GM23248 (cell line): ENCODE results near the gene BLACAT1. TPM values are rescaled to one million over a fixed set of nuclear protein-coding genes. Genes with fewer than 3 reads are reported as not detected.

ENCODE experiments used
- DNase-seq: peaks from one replicate; pipeline ENCODE4 v3.0.0-alpha.2; 2015
- H2AFZ ChIP-seq: fragments of 200-600 bp; sonication (generic); 2 replicates; pipeline ENCODE4 v1.6.1; 2016; ENCODE audit warnings: antibody characterized with exemption
- H3F3A ChIP-seq: fragments of 200-600 bp; sonication (generic); 2 replicates; pipeline ENCODE4 v1.6.1; 2016; ENCODE audit warnings: mild to moderate bottlenecking, antibody characterized with exemption, mixed run types; ENCODE audit not compliant: insufficient read depth
- H3K27ac ChIP-seq: fragments of 200-600 bp; sonication (generic); 2 replicates; pipeline ENCODE4 v1.5.1; 2016; ENCODE audit warnings: mild to moderate bottlenecking
- H3K27me3 ChIP-seq: fragments of 200-600 bp; sonication (generic); replicated peaks from 2 replicates; pipeline ENCODE4 v1.6.1; 2016; ENCODE audit warnings: mild to moderate bottlenecking; ENCODE audit not compliant: insufficient read depth
- H3K36me3 ChIP-seq: fragments of 200-600 bp; sonication (generic); 2 replicates; pipeline ENCODE4 v1.6.1; 2016; ENCODE audit warnings: low read depth, mild to moderate bottlenecking
- H3K4me1 ChIP-seq: fragments of 200-600 bp; sonication (generic); 2 replicates; pipeline ENCODE4 v1.6.1; 2016; ENCODE audit warnings: mild to moderate bottlenecking; ENCODE audit not compliant: insufficient read depth
- H3K4me2 ChIP-seq: fragments of 200-600 bp; sonication (generic); one replicate; pipeline ENCODE4 v1.6.1; 2016; ENCODE audit warnings: mild to moderate bottlenecking; ENCODE audit not compliant: unreplicated experiment
- H3K4me3 ChIP-seq: fragments of 200-600 bp; sonication (generic); 2 replicates; pipeline ENCODE4 v1.5.1; 2016; ENCODE audit warnings: mild to moderate bottlenecking
- H3K79me2 ChIP-seq: fragments of 200-600 bp; sonication (generic); 2 replicates; pipeline ENCODE4 v1.6.1; 2016; ENCODE audit warnings: mild to moderate bottlenecking; ENCODE audit not compliant: insufficient read depth
- H3K9ac ChIP-seq: fragments of 200-600 bp; sonication (generic); 2 replicates; pipeline ENCODE4 v1.6.1; 2016; ENCODE audit warnings: mild to moderate bottlenecking
- H3K9me2 ChIP-seq: fragments of 200-600 bp; sonication (generic); 2 replicates; pipeline ENCODE4 v1.6.1; 2016; ENCODE audit warnings: mixed run types, mild to moderate bottlenecking, moderate library complexity; ENCODE audit not compliant: insufficient read depth
- H3K9me3 ChIP-seq: fragments of 200-600 bp; sonication (generic); one replicate; pipeline ENCODE4 v1.6.1; 2017; ENCODE audit warnings: low read depth
- H4K20me1 ChIP-seq: fragments of 200-600 bp; sonication (generic); 2 replicates; pipeline ENCODE4 v1.6.0; 2016; ENCODE audit not compliant: insufficient read depth
- EZH2 ChIP-seq: fragments of 200-600 bp; sonication (generic); IDR thresholded peaks from 2 replicates; pipeline ENCODE4 v1.6.1; 2018; ENCODE audit warnings: antibody characterized with exemption, mild to moderate bottlenecking; ENCODE audit not compliant: insufficient read depth, poor library complexity, severe bottlenecking
- EZH2phosphoT487 ChIP-seq: fragments of 200-600 bp; sonication (generic); IDR thresholded peaks from 2 replicates; pipeline ENCODE4 v1.6.1; 2018; ENCODE audit warnings: antibody characterized with exemption, moderate library complexity, mild to moderate bottlenecking, low read depth; ENCODE audit not compliant: insufficient read depth
- WGBS, 2 experiments: methylation state at CpG; one replicate each; pipeline ENCODE4 v1.1.6; 2015 to 2017; ENCODE audit warnings: low lambda C conversion rate in 2 of 2, low coverage in 1 of 2; ENCODE audit errors: missing lambda C conversion rate in 2 of 2; 5-methylcytosine and 5-hydroxymethylcytosine counted together
- in situ Hi-C: fragments of 300-500 bp; cut with MboI; formaldehyde crosslinking; loops from 2 replicates; pipeline ENCODE4 v1.15.0; 2020
- polyA plus RNA-seq: library from polyadenylated mRNA; unstranded; fragments of >200 nt; fragmentation: Nextera tagmentation; extraction: Ambion mirVana; gene quantifications from 2 replicates; pipeline ENCODE4 v1.2.1, GENCODE V29; 2016
- total RNA-seq: library from RNA; depleted of rRNA; stranded (reverse); fragments of >200 nt; shearing (Covaris generic); gene quantifications from 2 replicates; pipeline ENCODE4 v1.2.3, GENCODE V29; 2014

BLACAT1 gene
- total and polyA plus RNA-seq, 2 experiments from 2014 or later = not detected

GRCh38 chr1:205442051-205442725 is 13.7 kb downstream of the BLACAT1 start:
- Histone ChIP-seq H3K4me3 (no peak overlapping the region), H3K9ac (no peak overlapping the region), H2AFZ (no peak overlapping the region), H3K4me2 (no peak overlapping the region), H3K9me2 (no peaks in the 10 kb centered on the region), H3K79me2 (no peaks in the 10 kb centered on the region), H3K4me1 (no peaks in the 10 kb centered on the region), H3K9me3 (no peaks in the 10 kb centered on the region), H3K36me3 (no peaks in the 10 kb centered on the region), H3K27me3 (peaks cover 25% of the 10 kb centered on the region), H3K27ac (no peak overlapping the region), H4K20me1 (no peaks in the 10 kb centered on the region), H3F3A (no peaks in the 10 kb centered on the region)
- TF ChIP-seq EZH2phosphoT487 (no peak), EZH2 (no peak)
- DNase-seq = no peak
- 76 to 85% methylated on average over 11 to 12 of the region's 12 CpGs for WGBS, 2 experiments
- in situ Hi-C loops = no loop called here

GRCh38 chr1:205441716-205442050 is 14.2 kb downstream of the BLACAT1 start:
- H3K4me3 ChIP-seq = no peak overlapping the region
- H3K4me1 ChIP-seq = no peaks in the 10 kb centered on the region
- no peak overlapping the region for H3K4me2 ChIP-seq
- H3K9ac ChIP-seq = no peak overlapping the region
- peaks cover 30% of the 10 kb centered on the region for H3K27me3 ChIP-seq
- no peaks in the 10 kb centered on the region for H4K20me1 ChIP-seq
- 61 to 89% methylated on average over 3 of the region's 3 CpGs for WGBS, 2 experiments
- no peaks in the 10 kb centered on the region for H3K36me3 ChIP-seq
- in situ Hi-C loops = no loop called here
- no peaks in the 10 kb centered on the region for H3F3A ChIP-seq
- no peak overlapping the region for H2AFZ ChIP-seq
- H3K9me2 ChIP-seq = no peaks in the 10 kb centered on the region
- DNase-seq = no peak
- H3K27ac ChIP-seq = no peak overlapping the region
- H3K9me3 ChIP-seq = no peaks in the 10 kb centered on the region
- H3K79me2 ChIP-seq = no peaks in the 10 kb centered on the region
- TF ChIP-seq EZH2 = no peak
- no peak for TF ChIP-seq EZH2phosphoT487

DNA sequence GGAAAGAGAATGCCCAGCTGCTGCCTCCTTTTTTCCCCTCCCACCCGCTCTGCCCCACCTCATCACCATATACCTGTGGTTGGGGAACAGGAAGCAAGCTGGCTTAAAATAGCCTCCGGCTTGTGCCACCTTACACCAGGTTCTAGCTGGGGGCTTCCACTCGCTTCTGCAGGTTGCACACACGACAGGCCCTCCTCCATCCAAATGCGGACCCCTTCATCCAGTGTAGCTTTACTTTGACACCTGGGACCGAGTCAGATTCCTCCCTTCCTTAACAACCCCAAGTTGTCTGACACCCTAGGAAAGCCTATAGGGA is 14.6 kb downstream of the BLACAT1 start:
- H3K9me3 ChIP-seq = no peaks in the 10 kb centered on the region
- H2AFZ ChIP-seq = no peak overlapping the region
- no peaks in the 10 kb centered on the region for H3K4me1 ChIP-seq
- H3K27me3 ChIP-seq = peaks cover 34% of the 10 kb centered on the region
- H3F3A ChIP-seq = no peaks in the 10 kb centered on the region
- no peaks in the 10 kb centered on the region for H4K20me1 ChIP-seq
- in situ Hi-C loops = no loop called here
- H3K79me2 ChIP-seq = no peaks in the 10 kb centered on the region
- H3K27ac ChIP-seq = no peak overlapping the region
- no peak overlapping the region for H3K9ac ChIP-seq
- no peak for DNase-seq
- 51 to 65% methylated on average over 6 of the region's 6 CpGs for WGBS, 2 experiments
- H3K4me3 ChIP-seq = no peak overlapping the region
- TF ChIP-seq EZH2phosphoT487 = no peak
- no peak for TF ChIP-seq EZH2
- no peaks in the 10 kb centered on the region for H3K36me3 ChIP-seq
- no peak overlapping the region for H3K4me2 ChIP-seq
- no peaks in the 10 kb centered on the region for H3K9me2 ChIP-seq

DNA sequence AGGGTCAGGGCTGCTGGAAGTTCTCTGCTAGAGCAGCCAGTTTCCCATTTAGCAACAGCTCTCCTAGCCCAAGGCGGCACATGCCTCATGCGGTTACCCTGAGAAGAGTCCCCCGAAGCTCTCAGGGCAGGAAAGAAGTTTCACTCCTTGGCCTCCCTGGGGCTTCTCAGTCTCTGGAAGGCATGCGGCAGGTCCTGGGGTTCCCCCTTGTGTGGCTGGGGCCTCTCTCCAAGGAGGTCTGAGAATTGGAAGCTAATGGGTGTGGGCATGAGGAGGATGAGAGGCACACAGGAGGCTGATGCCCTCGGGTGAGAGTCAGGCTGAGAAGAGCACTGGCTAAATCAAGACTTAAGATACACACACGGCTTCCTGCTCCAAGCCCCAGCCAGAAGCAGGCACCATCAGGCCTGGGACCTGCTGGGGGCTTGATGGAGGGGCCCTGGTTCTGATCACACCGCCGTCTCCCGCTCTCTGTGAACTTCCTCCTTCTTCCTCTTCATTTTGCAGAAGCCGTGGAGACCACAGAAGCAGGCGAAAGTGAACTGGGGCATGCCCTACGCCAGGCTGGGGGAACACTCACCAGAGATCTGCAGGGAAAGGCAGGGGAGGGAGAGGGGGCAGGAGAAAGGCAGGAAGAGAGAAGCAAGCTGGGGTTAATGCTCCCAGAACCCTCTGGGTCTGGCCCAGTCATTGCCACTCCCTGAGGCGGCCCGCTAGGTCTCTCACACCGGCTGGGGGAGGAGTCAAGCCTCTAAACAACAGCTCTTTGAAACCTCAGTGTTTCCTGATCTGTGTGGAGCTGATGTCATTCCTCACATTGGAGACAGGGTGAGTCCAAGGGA is 15.1 kb downstream of the BLACAT1 start:
- TF ChIP-seq EZH2 (no peak), EZH2phosphoT487 (no peak)
- Histone ChIP-seq H3K4me2 (no peak overlapping the region), H3F3A (no peaks in the 10 kb centered on the region), H4K20me1 (no peaks in the 10 kb centered on the region), H3K9ac (no peak overlapping the region), H3K9me2 (no peaks in the 10 kb centered on the region), H3K4me1 (no peaks in the 10 kb centered on the region), H3K9me3 (no peaks in the 10 kb centered on the region), H3K27me3 (peaks cover 39% of the 10 kb centered on the region), H3K79me2 (no peaks in the 10 kb centered on the region), H2AFZ (no peak overlapping the region), H3K4me3 (no peak overlapping the region), H3K27ac (no peak overlapping the region), H3K36me3 (no peaks in the 10 kb centered on the region)
- peak; percentile 14 for DNase-seq
- in situ Hi-C loops = no loop called here
- WGBS, 2 experiments = 72 to 75% methylated on average over 14 to 15 of the region's 15 CpGs
